Neural crest cell (in vitro differentiated cells): ENCODE data around the gene SEMA4A. TPM values are rescaled to one million over a fixed set of nuclear protein-coding genes. Genes with fewer than 3 reads are reported as not detected.
A peak's percentile ranks its signal among the peaks of the same experiment; 100 is the strongest.

Experiments
- DNase-seq: peaks from one replicate; pipeline ENCODE4 v3.0.0; 2021; ENCODE audit warnings: low read depth, mixed read lengths, low spot score
- H3K27ac Mint-ChIP-seq: one replicate; pipeline ENCODE4 v1.8.0; 2021; ENCODE audit warnings: mild to moderate bottlenecking, mixed read lengths; ENCODE audit not compliant: unreplicated experiment
- H3K27me3 Mint-ChIP-seq: 2 replicates; pipeline ENCODE4 v1.8.0; 2021; ENCODE audit warnings: low read depth, mild to moderate bottlenecking, mixed read lengths
- H3K36me3 Mint-ChIP-seq: 2 replicates; pipeline ENCODE4 v1.8.0; 2021; ENCODE audit warnings: low read depth, mild to moderate bottlenecking, mixed read lengths
- H3K4me1 Mint-ChIP-seq: 2 replicates; pipeline ENCODE4 v1.8.0; 2021; ENCODE audit warnings: mixed read lengths
- H3K4me3 Mint-ChIP-seq: one replicate; pipeline ENCODE4 v1.8.0; 2021; ENCODE audit warnings: mild to moderate bottlenecking, mixed read lengths
- H3K9me3 Mint-ChIP-seq: 2 replicates; pipeline ENCODE4 v1.8.0; 2021; ENCODE audit warnings: mixed read lengths
- total RNA-seq: library from RNA; stranded (reverse); gene quantifications from 2 replicates; pipeline ENCODE4 v1.2.1, GENCODE V29; 2021
- TF ChIP-seq, protein P1 (sequence below): fragments of 200-600 bp; sonication (generic); conservative IDR thresholded peaks from 2 replicates; pipeline ENCODE4 v1.5.0; 2021; ENCODE audit warnings: antibody characterized with exemption, mild to moderate bottlenecking

SEMA4A gene
- total RNA-seq, 1 donor from 2014 or later = 1.3 TPM

DNA sequence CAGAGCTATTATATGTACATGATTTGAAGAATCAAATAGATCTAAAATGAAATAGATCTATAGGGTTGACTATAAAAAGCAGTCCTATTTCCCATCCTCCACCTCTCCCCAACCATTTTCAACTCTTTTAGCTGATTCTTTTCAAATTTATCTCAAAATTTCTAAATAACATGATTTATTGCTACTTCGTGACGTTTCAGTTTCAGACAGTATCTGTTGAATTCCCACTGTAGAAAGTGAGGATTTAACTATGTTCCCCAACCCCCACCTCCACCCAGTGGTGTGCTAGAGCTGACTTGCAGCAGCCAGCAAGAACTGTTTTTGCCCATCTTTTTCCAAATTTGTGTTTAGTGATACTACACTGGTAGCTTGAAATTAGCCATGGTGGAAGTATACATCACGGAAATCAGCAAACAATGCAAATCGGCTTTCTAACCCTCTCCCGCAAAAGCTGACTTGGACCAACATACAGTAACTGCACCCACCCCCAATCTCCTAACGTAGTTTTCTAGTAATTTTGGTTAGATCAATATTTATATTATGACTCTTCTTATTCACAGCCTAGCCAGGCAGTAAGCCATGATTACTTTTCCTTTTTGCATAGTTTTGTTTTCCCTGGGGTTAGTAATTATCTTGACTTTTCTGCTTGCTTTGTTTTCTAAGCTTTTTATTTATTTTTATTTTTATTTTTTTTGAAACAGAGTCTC is 10.9 kb downstream of the SEMA4A start:
- Mint-ChIP-seq H3K27me3 (no peaks in the 10 kb centered on the region), H3K36me3 (peaks cover 2% of the 10 kb centered on the region), H3K9me3 (peaks cover 5% of the 10 kb centered on the region), H3K4me1 (peaks cover 20% of the 10 kb centered on the region), H3K4me3 (no peak overlapping the region), H3K27ac (no peak overlapping the region)
- TF ChIP-seq, protein P1, sequence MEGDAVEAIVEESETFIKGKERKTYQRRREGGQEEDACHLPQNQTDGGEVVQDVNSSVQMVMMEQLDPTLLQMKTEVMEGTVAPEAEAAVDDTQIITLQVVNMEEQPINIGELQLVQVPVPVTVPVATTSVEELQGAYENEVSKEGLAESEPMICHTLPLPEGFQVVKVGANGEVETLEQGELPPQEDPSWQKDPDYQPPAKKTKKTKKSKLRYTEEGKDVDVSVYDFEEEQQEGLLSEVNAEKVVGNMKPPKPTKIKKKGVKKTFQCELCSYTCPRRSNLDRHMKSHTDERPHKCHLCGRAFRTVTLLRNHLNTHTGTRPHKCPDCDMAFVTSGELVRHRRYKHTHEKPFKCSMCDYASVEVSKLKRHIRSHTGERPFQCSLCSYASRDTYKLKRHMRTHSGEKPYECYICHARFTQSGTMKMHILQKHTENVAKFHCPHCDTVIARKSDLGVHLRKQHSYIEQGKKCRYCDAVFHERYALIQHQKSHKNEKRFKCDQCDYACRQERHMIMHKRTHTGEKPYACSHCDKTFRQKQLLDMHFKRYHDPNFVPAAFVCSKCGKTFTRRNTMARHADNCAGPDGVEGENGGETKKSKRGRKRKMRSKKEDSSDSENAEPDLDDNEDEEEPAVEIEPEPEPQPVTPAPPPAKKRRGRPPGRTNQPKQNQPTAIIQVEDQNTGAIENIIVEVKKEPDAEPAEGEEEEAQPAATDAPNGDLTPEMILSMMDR = no peak
- DNase-seq = no peak

DNA sequence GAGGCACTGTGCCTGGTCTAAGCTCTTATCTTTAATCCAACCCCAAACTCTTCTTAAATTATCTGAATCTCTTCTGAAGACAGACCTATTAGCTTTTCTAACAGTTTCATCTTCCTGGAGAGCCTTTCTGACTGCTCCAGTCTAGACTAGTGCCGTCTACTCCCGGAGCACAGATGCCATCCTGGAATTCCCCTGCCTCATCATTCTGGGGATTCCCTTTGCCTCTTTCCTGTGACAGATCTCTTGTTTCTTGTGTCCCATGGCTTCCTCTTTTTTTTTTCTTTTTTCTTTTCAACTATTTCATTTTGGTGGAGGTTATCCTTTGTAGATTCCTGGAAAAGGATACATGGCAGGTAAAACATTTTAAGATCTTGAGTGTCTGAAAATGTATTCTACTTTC is 11.7 kb downstream of the SEMA4A start:
- Mint-ChIP-seq H3K27ac (no peak overlapping the region), H3K4me1 (peaks cover 20% of the 10 kb centered on the region), H3K9me3 (peaks cover 5% of the 10 kb centered on the region), H3K4me3 (peak overlapping the region; percentile 2), H3K36me3 (peaks cover 2% of the 10 kb centered on the region), H3K27me3 (no peaks in the 10 kb centered on the region)
- TF ChIP-seq, protein P1 = no peak
- no peak for DNase-seq

DNA sequence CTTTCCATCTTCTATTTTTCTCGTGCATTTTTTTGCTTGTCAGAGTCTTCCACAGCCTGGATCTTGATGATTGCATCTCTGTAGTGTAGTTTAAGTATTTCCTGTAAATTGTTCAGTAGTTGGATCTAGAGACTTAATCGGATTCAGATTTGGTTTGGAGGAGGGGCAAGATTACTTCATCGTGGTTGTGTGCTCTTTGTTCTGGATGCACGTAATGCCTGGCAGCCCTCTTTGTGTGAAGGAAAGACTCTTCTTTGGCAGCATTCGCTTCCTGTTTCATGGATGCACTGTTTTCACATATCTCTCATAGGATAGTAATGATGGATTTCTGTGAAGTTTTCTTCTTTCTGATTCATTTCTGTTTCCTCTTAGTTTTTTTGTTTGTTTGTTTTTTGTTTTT is 14.2 kb downstream of the SEMA4A start:
- H3K4me3 Mint-ChIP-seq = peak overlapping the region; percentile 44

DNA sequence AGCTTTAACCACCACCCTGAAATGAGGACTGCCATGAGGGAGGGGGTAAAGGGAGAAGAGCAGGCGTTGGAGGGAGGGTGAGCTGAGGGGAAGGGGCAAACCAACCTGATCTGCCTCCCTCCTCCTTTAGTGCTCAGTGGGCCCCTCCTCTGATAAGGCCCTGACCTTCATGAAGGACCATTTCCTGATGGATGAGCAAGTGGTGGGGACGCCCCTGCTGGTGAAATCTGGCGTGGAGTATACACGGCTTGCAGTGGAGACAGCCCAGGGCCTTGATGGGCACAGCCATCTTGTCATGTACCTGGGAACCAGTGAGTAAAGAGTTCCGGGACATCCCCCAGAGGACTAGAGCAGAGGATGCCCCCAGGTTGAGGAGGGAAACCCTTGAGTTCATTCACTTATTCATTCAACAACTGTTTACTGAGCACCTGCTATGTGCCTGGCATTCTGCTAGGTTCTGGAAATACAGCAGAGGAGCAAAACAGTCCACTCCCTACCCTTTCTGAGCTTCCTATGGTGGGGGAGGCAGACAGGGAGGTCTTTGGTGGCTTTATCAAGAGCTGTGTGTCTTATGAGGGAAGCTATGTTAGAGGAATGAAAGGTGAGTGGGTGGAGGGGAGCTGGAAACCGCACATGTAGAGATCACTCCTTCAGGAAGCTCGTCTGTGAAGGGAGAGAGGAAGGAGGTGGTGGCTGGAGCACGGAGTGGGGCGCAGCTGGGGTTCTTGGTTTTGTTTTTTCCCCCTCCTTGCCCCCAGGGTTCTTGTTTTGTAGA is 19.5 kb downstream of the SEMA4A start:
- Mint-ChIP-seq H3K27me3 (no peaks in the 10 kb centered on the region), H3K4me1 (peaks cover 4% of the 10 kb centered on the region), H3K4me3 (no peak overlapping the region), H3K9me3 (peaks cover 3% of the 10 kb centered on the region), H3K27ac (peak overlapping the region; percentile 35), H3K36me3 (no peaks in the 10 kb centered on the region)
- TF ChIP-seq, protein P1 = no peak
- DNase-seq = no peak

More for the DNA sequence above, 14.2 kb downstream of the SEMA4A start:
- peaks cover 2% of the 10 kb centered on the region for H3K36me3 Mint-ChIP-seq
- peak overlapping the region; percentile 53 for H3K27ac Mint-ChIP-seq
- H3K9me3 Mint-ChIP-seq = peaks cover 5% of the 10 kb centered on the region
- H3K4me1 Mint-ChIP-seq = peaks cover 7% of the 10 kb centered on the region
- DNase-seq = no peak
- H3K27me3 Mint-ChIP-seq = no peaks in the 10 kb centered on the region
- TF ChIP-seq, protein P1 = no peak

DNA sequence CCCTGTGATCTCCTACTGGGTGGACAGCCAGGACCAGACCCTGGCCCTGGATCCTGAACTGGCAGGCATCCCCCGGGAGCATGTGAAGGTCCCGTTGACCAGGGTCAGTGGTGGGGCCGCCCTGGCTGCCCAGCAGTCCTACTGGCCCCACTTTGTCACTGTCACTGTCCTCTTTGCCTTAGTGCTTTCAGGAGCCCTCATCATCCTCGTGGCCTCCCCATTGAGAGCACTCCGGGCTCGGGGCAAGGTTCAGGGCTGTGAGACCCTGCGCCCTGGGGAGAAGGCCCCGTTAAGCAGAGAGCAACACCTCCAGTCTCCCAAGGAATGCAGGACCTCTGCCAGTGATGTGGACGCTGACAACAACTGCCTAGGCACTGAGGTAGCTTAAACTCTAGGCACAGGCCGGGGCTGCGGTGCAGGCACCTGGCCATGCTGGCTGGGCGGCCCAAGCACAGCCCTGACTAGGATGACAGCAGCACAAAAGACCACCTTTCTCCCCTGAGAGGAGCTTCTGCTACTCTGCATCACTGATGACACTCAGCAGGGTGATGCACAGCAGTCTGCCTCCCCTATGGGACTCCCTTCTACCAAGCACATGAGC is 23.3 kb downstream of the SEMA4A start:
- no peak for DNase-seq
- no peak overlapping the region for H3K27ac Mint-ChIP-seq
- H3K27me3 Mint-ChIP-seq = peaks cover 2% of the 10 kb centered on the region

More for the DNA sequence above, 23.3 kb downstream of the SEMA4A start:
- TF ChIP-seq, protein P1 = no peak
- no peaks in the 10 kb centered on the region for H3K36me3 Mint-ChIP-seq
- no peaks in the 10 kb centered on the region for H3K9me3 Mint-ChIP-seq
- H3K4me3 Mint-ChIP-seq = no peak overlapping the region
- H3K4me1 Mint-ChIP-seq = peaks cover 6% of the 10 kb centered on the region
